Brain microvascular endothelial cell (primary cell): ENCODE results near the gene TTC9.

Source experiments
- DNase-seq: peaks from one replicate; pipeline ENCODE4 v3.0.0-alpha.2; 2020
- H3K27ac ChIP-seq: fragments of 250-450 bp; sonication (Bioruptor Pico); 2 replicates; pipeline ENCODE4 v1.5.1; 2020; ENCODE audit warnings: mild to moderate bottlenecking, moderate library complexity
- H3K27me3 ChIP-seq: fragments of 250-450 bp; sonication (Bioruptor Pico); replicated peaks from 2 replicates; pipeline ENCODE4 v1.5.1; 2020; ENCODE audit warnings: mild to moderate bottlenecking
- H3K36me3 ChIP-seq: fragments of 250-450 bp; sonication (Bioruptor Pico); replicated peaks from 2 replicates; pipeline ENCODE4 v1.5.1; 2020; ENCODE audit warnings: mild to moderate bottlenecking
- H3K4me3 ChIP-seq: 2 replicates; pipeline ENCODE4 v1.5.1; 2011; ENCODE audit warnings: low read depth, mild to moderate bottlenecking, control low read depth, low read length, moderate library complexity
- CTCF ChIP-seq: IDR thresholded peaks from 2 replicates; pipeline ENCODE4 v1.5.1; 2011; ENCODE audit warnings: low read depth, mild to moderate bottlenecking, moderate library complexity, low read length, control low read depth, inconsistent platforms; ENCODE audit errors: missing control alignments
- in situ Hi-C: cut with HindIII; loops from 2 replicates; pipeline ENCODE4 v1.10.0; 2017; ENCODE audit warnings: low sequenced_read_pairs, low pct_ligation_motif_present

Gene TTC9

GRCh38 chr14:70692210-70692609 is 50.5 kb downstream of the TTC9 start:
- no peaks in the 10 kb centered on the region for H3K27me3 ChIP-seq
- in situ Hi-C loops = no loop called here
- no peaks in the 10 kb centered on the region for H3K36me3 ChIP-seq
- no peak for TF ChIP-seq CTCF
- H3K27ac ChIP-seq = no peak overlapping the region
- H3K4me3 ChIP-seq = no peak overlapping the region
- DNase-seq = peak; percentile 28

- Histone ChIP-seq H3K27me3 (no peaks in the 10 kb centered on the region), H3K27ac (no peak overlapping the region), H3K36me3 (no peaks in the 10 kb centered on the region), H3K4me3 (no peak overlapping the region)
- TF ChIP-seq CTCF = no peak
- no peak for DNase-seq
- in situ Hi-C loops = no loop called here
These were observed 54.3 kb downstream of the TTC9 start for GRCh38 chr14:70696026-70696425.

- no peaks in the 10 kb centered on the region for H3K27me3 ChIP-seq
- no peaks in the 10 kb centered on the region for H3K36me3 ChIP-seq
- DNase-seq = no peak
- no peak overlapping the region for H3K4me3 ChIP-seq
- no peak for TF ChIP-seq CTCF
- H3K27ac ChIP-seq = no peak overlapping the region
- in situ Hi-C loops = no loop called here
These were observed 56.0 kb downstream of the TTC9 start for GRCh38 chr14:70697701-70698100.

GRCh38 chr14:70698288-70698687 is 56.6 kb downstream of the TTC9 start:
- in situ Hi-C loops = no loop called here
- Histone ChIP-seq H3K27ac (no peak overlapping the region), H3K4me3 (no peak overlapping the region), H3K27me3 (no peaks in the 10 kb centered on the region), H3K36me3 (no peaks in the 10 kb centered on the region)
- peak; percentile 31 for DNase-seq
- TF ChIP-seq CTCF = no peak

- no peak for TF ChIP-seq CTCF
- in situ Hi-C loops = no loop called here
- Histone ChIP-seq H3K27ac (no peak overlapping the region), H3K27me3 (no peaks in the 10 kb centered on the region), H3K4me3 (no peak overlapping the region), H3K36me3 (no peaks in the 10 kb centered on the region)
- no peak for DNase-seq
These were observed 57.9 kb downstream of the TTC9 start for GRCh38 chr14:70699646-70700045.

GRCh38 chr14:70700955-70701585 is 59.4 kb downstream of the TTC9 start:
- in situ Hi-C loops = no loop called here
- no peak for TF ChIP-seq CTCF
- H3K36me3 ChIP-seq = no peaks in the 10 kb centered on the region
- no peak for DNase-seq
- H3K27ac ChIP-seq = no peak overlapping the region
- no peaks in the 10 kb centered on the region for H3K27me3 ChIP-seq
- no peak overlapping the region for H3K4me3 ChIP-seq
